Epithelial cell of esophagus (primary cell): ENCODE data around the gene PSMA2.

Source experiments
- DNase-seq: peaks from one replicate; pipeline ENCODE4 v3.0.0; 2010; ENCODE audit warnings: low read depth
- H3K4me3 ChIP-seq: 2 replicates; pipeline ENCODE4 v1.5.1; 2011; ENCODE audit warnings: mild to moderate bottlenecking, low read length, control low read depth
- TF ChIP-seq, protein P1 (sequence below): IDR thresholded peaks from 2 replicates; pipeline ENCODE4 v1.5.1; 2011; ENCODE audit warnings: low read depth, mild to moderate bottlenecking, low read length, control low read depth, inconsistent platforms; ENCODE audit not compliant: insufficient read depth; ENCODE audit errors: missing control alignments

Gene PSMA2

DNA sequence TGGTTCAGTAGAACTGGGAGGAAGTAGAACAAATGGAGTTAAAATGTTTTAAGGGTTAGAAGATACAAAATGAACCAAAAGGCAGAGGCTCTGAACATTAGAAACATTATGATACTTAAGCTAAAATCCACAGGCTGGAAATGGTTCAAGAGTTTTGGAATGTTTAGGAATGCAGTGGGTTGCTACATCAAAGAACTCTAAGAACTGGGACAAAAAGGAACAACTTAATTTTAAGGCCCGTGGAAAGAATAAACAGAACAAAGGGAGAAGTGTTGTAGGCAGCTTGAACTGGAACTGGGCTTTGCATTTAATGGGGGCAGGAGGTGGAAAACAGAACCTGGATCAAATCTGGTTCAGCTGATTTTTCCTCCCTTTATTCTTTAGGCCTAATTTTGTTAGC is 16.6 kb downstream of the PSMA2 start:
- H3K4me3 ChIP-seq, result no peak overlapping the region
- TF ChIP-seq, protein P1, sequence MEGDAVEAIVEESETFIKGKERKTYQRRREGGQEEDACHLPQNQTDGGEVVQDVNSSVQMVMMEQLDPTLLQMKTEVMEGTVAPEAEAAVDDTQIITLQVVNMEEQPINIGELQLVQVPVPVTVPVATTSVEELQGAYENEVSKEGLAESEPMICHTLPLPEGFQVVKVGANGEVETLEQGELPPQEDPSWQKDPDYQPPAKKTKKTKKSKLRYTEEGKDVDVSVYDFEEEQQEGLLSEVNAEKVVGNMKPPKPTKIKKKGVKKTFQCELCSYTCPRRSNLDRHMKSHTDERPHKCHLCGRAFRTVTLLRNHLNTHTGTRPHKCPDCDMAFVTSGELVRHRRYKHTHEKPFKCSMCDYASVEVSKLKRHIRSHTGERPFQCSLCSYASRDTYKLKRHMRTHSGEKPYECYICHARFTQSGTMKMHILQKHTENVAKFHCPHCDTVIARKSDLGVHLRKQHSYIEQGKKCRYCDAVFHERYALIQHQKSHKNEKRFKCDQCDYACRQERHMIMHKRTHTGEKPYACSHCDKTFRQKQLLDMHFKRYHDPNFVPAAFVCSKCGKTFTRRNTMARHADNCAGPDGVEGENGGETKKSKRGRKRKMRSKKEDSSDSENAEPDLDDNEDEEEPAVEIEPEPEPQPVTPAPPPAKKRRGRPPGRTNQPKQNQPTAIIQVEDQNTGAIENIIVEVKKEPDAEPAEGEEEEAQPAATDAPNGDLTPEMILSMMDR, result no peak
- no peak for DNase-seq

GRCh38 chr7:42914421-42915045 is 17.4 kb downstream of the PSMA2 start:
- peak; percentile 69 for DNase-seq
- H3K4me3 ChIP-seq, result no peak overlapping the region

GRCh38 chr7:42914009-42914408 is 18.0 kb downstream of the PSMA2 start:
- no peak overlapping the region for H3K4me3 ChIP-seq
- DNase-seq, result no peak
- TF ChIP-seq, protein P1, result no peak

More at GRCh38 chr7:42914421-42915045, 17.4 kb downstream of the PSMA2 start:
- TF ChIP-seq, protein P1, result no peak

DNA sequence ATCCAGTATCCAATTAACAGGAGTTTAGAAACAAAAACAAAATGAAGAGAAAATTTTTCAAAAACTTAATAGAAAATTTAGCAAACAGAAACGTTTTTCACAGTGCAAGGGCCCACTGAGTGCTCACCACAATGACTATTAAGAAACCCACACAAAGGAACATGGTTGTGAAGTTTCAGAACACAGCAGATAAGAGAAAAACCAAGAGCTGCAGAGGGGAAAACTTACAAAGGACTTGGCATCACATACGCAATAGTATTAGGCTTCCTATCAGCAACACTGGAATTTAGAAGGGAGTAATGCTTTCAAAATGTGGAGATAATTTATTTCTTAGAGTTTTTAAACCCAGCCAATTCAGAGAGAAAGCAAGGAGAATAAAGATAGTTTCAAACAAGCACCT is 18.4 kb downstream of the PSMA2 start:
- TF ChIP-seq, protein P1, result no peak
- DNase-seq, result no peak
- H3K4me3 ChIP-seq, result no peak overlapping the region

GRCh38 chr7:42911454-42912447 is 20.2 kb downstream of the PSMA2 start, which contains the start of gene C7orf25:
C7orf25 (minus strand) TSS chr7:42912070; CDS start chr7:42910900, 1,170 bp downstream.
- peak within 1 kb of the TSS; percentile 81 for H3K4me3 ChIP-seq

GRCh38 chr7:42910306-42910705 is 21.7 kb downstream of the PSMA2 start:
- DNase-seq, result no peak
- H3K4me3 ChIP-seq, result no peak overlapping the region
- TF ChIP-seq, protein P1, result no peak

More at GRCh38 chr7:42911454-42912447, 20.2 kb downstream of the PSMA2 start, which contains the start of gene C7orf25:
- TF ChIP-seq, protein P1, result no peak
- DNase-seq, result peak; percentile 95
